Naive thymus-derived CD4-positive, alpha-beta T cell (primary cell): Measurements from ENCODE around the gene DPH5. TPM values are rescaled to one million over a fixed set of nuclear protein-coding genes. Genes with fewer than 3 reads are reported as not detected.

Source experiments
- ATAC-seq: fragments of 150-1000 bp; cut with Tn5 transposase; 2 replicates; pipeline ENCODE4 v1.10.0; 2021; ENCODE audit warnings: mild to moderate bottlenecking, moderate library complexity
- CTCF ChIA-PET: fragments of 350-600 bp; sonication (Branson Sonifier 250); formaldehyde crosslinking; loops from one replicate; lab custom pipeline; 2021; ENCODE audit warnings: antibody characterized with exemption; lab: Charles Lee
- POLR2A ChIA-PET: fragments of 350-600 bp; sonication (Branson Sonifier 250); formaldehyde crosslinking; loops from one replicate; lab custom pipeline; 2021; ENCODE audit warnings: antibody characterized with exemption, inconsistent platforms; lab: Charles Lee
- DNase-seq, 9 donors: peaks; one replicate each; pipeline versions ENCODE4 v3.0.0 to v3.0.0-alpha.2; 2020 to 2022; ENCODE audit warnings: mixed read lengths in 1 of 9
- H3K27ac ChIP-seq: one replicate; pipeline ENCODE4 v1.7.0; 2013; ENCODE audit warnings: mild to moderate bottlenecking, low read depth, low read length, moderate library complexity
- H3K27me3 ChIP-seq, 2 donors: one replicate each; pipeline ENCODE4 v1.7.0; 2013; ENCODE audit warnings: low read length in 2 of 2, mild to moderate bottlenecking in 2 of 2, moderate library complexity in 2 of 2; ENCODE audit not compliant: control insufficient read depth in 2 of 2, insufficient read depth in 2 of 2
- H3K36me3 ChIP-seq, 3 experiments: 1 replicate in 2 of 3; 2 replicates in 1 of 3; pipeline ENCODE4 v1.7.0; 2013; ENCODE audit warnings: low read length in 3 of 3, mild to moderate bottlenecking in 3 of 3, moderate library complexity in 1 of 3; ENCODE audit not compliant: insufficient read depth in 3 of 3, control insufficient read depth in 2 of 3
- H3K4me1 ChIP-seq, 2 donors: one replicate each; pipeline ENCODE4 v1.7.0; 2013; ENCODE audit warnings: low read length in 2 of 2, mild to moderate bottlenecking in 2 of 2, moderate library complexity in 1 of 2; ENCODE audit not compliant: control insufficient read depth in 2 of 2, insufficient read depth in 2 of 2
- H3K4me3 ChIP-seq: 2 replicates; pipeline ENCODE4 v1.7.0; 2013; ENCODE audit warnings: mild to moderate bottlenecking, low read length
- H3K9me3 ChIP-seq, 3 experiments: 1 replicate in 2 of 3; 2 replicates in 1 of 3; pipeline ENCODE4 v1.7.0; 2013; ENCODE audit warnings: low read length in 3 of 3; ENCODE audit not compliant: control insufficient read depth in 2 of 3
- H3K27ac Mint-ChIP-seq, 9 donors: one replicate each; pipeline ENCODE4 v1.8.0; 2020 to 2022; ENCODE audit warnings: mixed read lengths in 9 of 9, mild to moderate bottlenecking in 8 of 9, moderate library complexity in 5 of 9, inconsistent platforms in 2 of 9
- H3K27me3 Mint-ChIP-seq, 5 donors: one replicate each; pipeline ENCODE4 v1.8.0; 2021 to 2022; ENCODE audit warnings: mixed read lengths in 5 of 5, mild to moderate bottlenecking in 1 of 5
- H3K36me3 Mint-ChIP-seq, 5 donors: one replicate each; pipeline ENCODE4 v1.8.0; 2020 to 2022; ENCODE audit warnings: mixed read lengths in 5 of 5, mild to moderate bottlenecking in 3 of 5, inconsistent platforms in 1 of 5
- H3K4me1 Mint-ChIP-seq, 7 donors: one replicate each; pipeline ENCODE4 v1.8.0; 2020 to 2022; ENCODE audit warnings: mixed read lengths in 7 of 7, mild to moderate bottlenecking in 3 of 7, inconsistent platforms in 1 of 7
- H3K4me3 Mint-ChIP-seq, 10 donors: one replicate each; pipeline ENCODE4 v1.8.0; 2020 to 2022; ENCODE audit warnings: mild to moderate bottlenecking in 10 of 10, mixed read lengths in 10 of 10, moderate library complexity in 6 of 10, inconsistent platforms in 2 of 10
- H3K9me3 Mint-ChIP-seq, 11 donors: one replicate each; pipeline ENCODE4 v1.8.0; 2020 to 2022; ENCODE audit warnings: mixed read lengths in 11 of 11, mild to moderate bottlenecking in 4 of 11, inconsistent platforms in 1 of 11, moderate library complexity in 1 of 11
- intact Hi-C, 2 donors: fragments of 100-400 bp; cut with micrococcal nuclease; formaldehyde crosslinking; loops; one replicate each; pipeline ENCODE4 v1.15.1; 2023
- polyA plus RNA-seq, 2 donors: library from polyadenylated mRNA; unstranded; fragments of 300-500 nt; fragmentation: Illumina TruSeq; gene quantifications; one replicate each; pipeline ENCODE4 v1.2.3, GENCODE V29; 2021
- total RNA-seq, 6 experiments: library from RNA in 5 of 6; stranded (reverse) in 5 of 6; gene quantifications; 1 replicate in 5 of 6; 2 replicates in 1 of 6; pipeline ENCODE4 v1.2.3 and lab custom pipeline; 2021 to 2026

The DPH5 gene
- total and polyA plus RNA-seq, 7 experiments from 2014 or later: 26.3 to 72.2 (median 53.7) TPM

- Histone ChIP-seq H3K9me3 (no peaks in the 10 kb centered on the region), H3K4me1 (peaks cover 5 to 35% of the 10 kb centered on the region in 2 donors), H3K27ac (peak overlapping the region; percentile 56), H3K36me3 (peaks cover 0 to 7% (median 0%) of the 10 kb centered on the region in 3 experiments), H3K4me3 (peak overlapping the region; percentile 5), H3K27me3 (no peaks in the 10 kb centered on the region)
- H3K9me3 Mint-ChIP-seq: peaks cover 8 to 49% (median 24%) of the 10 kb centered on the region in 11 donors
- peaks cover 0 to 2% (median 0%) of the 10 kb centered on the region in 5 donors for H3K27me3 Mint-ChIP-seq
- H3K36me3 Mint-ChIP-seq: peaks cover 28 to 77% (median 68%) of the 10 kb centered on the region in 5 donors
- ChIA-PET CTCF (interaction anchor here (0.9 to 2.7 kb wide), 5 partner anchors 9 to 297 kb away, joined by 3 to 11 read pairs (median 3); no protein-coding TSS in a partner anchor), POLR2A (interaction anchor here (1.0 to 5.4 kb wide), 14 partner anchors 8 to 347 kb away, joined by 3 to 46 read pairs (median 4); partner anchors contain the start of gene S1PR1)
- ATAC-seq (peak; percentile 29), DNase-seq (peak in 3 of 9 donors; percentile 8 to 50 (median 31))
- peak overlapping the region; percentile 61 to 82 (median 72) for H3K4me3 Mint-ChIP-seq
- intact Hi-C loops: loop anchor here (1.0 kb wide), 3 partner anchors 8 to 14 kb away; no protein-coding TSS in a partner anchor
- H3K4me1 Mint-ChIP-seq: peaks cover 33 to 75% (median 69%) of the 10 kb centered on the region in 7 donors
- H3K27ac Mint-ChIP-seq: peak overlapping the region; percentile 87 to 99 (median 95)
Observed at GRCh38 chr1:100941580-100942216, 83.9 kb downstream of the DPH5 start.

GRCh38 chr1:100941098-100941527 is 84.5 kb downstream of the DPH5 start:
- POLR2A ChIA-PET: interaction anchor here (0.6 to 5.4 kb wide), 17 partner anchors 8 to 1097 kb away, joined by 3 to 46 read pairs (median 4); partner anchors contain the start of gene S1PR1
- Histone ChIP-seq H3K9me3 (no peaks in the 10 kb centered on the region), H3K27ac (no peak overlapping the region), H3K27me3 (no peaks in the 10 kb centered on the region), H3K36me3 (peaks cover 0 to 7% (median 0%) of the 10 kb centered on the region in 3 experiments), H3K4me1 (peaks cover 5 to 35% of the 10 kb centered on the region in 2 donors), H3K4me3 (no peak overlapping the region)
- H3K9me3 Mint-ChIP-seq: peaks cover 6 to 47% (median 19%) of the 10 kb centered on the region in 11 donors
- H3K27ac Mint-ChIP-seq: peak overlapping the region; percentile 87 to 99 (median 95)
- peaks cover 24 to 77% (median 68%) of the 10 kb centered on the region in 5 donors for H3K36me3 Mint-ChIP-seq
- ATAC-seq: no peak
- CTCF ChIA-PET: interaction anchor here (0.9 to 2.7 kb wide), 4 partner anchors 9 to 297 kb away, joined by 3 to 11 read pairs (median 4); no protein-coding TSS in a partner anchor
- H3K4me1 Mint-ChIP-seq: peaks cover 38 to 75% (median 69%) of the 10 kb centered on the region in 7 donors
- peak overlapping the region; percentile 61 to 82 (median 72) for H3K4me3 Mint-ChIP-seq
- DNase-seq: peak in 1 of 9 donors; percentile 56
- peaks cover 0 to 2% (median 0%) of the 10 kb centered on the region in 5 donors for H3K27me3 Mint-ChIP-seq
- intact Hi-C loops: loop anchor here in 1 of 2 donors (1.0 kb wide), 1 partner anchor 8 kb away; no protein-coding TSS in a partner anchor

Other genes starting within 250 kb of the DPH5 start
- gene EXTL2, start 130.9 kb downstream of the DPH5 start, total RNA-seq: 1 to 10 TPM; 1.5 to 4.6 (median 3.2) TPM
- gene EXTL2, start 130.9 kb downstream of the DPH5 start, polyA plus RNA-seq: 1 to 10 TPM; 2.3 to 3.7 TPM
- 10 to 100 TPM; 29.9 to 44.5 (median 38.8) TPM for gene SLC30A7, start 129.7 kb downstream of the DPH5 start, total RNA-seq
- 10 to 100 TPM in 1 of 2 donors, 1 to 10 TPM in 1; 9.0 to 12.9 TPM for gene SLC30A7, start 129.7 kb downstream of the DPH5 start, polyA plus RNA-seq
- gene S1PR1, start 211.2 kb upstream of the DPH5 start, total RNA-seq: 100 to 1,000 TPM; 116 to 305 (median 283) TPM
- 100 to 1,000 TPM; 209 to 247 TPM for gene S1PR1, start 211.2 kb upstream of the DPH5 start, polyA plus RNA-seq